Measurements from ENCODE around the gene SGIP1.
"Not testable (repeated sequence)": the region's sequence is repeated elsewhere in the genome, so short reads cannot be mapped to it uniquely, and the experiment has no call there.

Gene SGIP1

GRCh38 chr1:66775646-66776045, 241.7 kb downstream of the SGIP1 start:
- DNase-seq: no peak

DNA sequence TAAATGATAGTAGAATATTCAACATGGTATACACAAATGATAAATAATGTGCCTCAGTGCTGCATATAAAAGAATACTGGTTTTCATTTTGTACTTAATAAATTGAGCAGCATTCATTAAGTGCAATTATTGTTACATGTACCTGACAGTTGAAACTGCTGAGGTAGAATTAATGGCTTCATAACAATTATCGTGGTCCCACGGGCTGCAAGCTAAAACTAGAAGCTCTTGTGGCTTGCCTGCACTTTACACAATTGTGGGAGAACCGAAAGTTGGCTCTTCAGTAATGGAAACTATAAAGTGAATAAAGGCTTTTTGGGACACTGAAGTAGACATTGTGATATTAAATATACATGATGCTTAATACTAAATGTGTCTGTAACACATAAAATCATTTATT, 243.9 kb downstream of the SGIP1 start:
- DNase-seq: no peak

GRCh38 chr1:66778266-66778665, 244.3 kb downstream of the SGIP1 start:
- DNase-seq: no peak

DNA sequence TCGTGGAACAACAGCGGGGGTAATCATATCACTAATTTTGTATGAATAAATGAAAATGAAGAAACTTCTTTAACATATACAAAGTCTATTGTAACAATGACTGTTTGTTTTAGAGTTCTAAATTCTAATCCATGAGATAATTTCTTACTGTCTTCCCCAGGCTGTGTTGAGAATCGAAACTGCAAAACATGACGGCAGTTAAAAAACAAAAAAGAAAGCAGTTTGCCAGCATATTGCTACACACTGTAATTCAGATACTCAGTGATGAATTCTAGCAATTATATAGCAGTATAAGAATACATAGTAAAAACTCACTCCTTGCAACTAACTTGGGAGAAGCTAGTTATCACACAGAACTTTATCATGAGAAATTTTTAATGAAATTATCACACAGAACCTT, 245.0 kb downstream of the SGIP1 start:
- DNase-seq: no peak

GRCh38 chr1:66779475-66780078, 245.6 kb downstream of the SGIP1 start:
- DNase-seq: no peak

- DNase-seq: not testable (repeated sequence)
These were observed 251.8 kb downstream of the SGIP1 start for GRCh38 chr1:66785800-66786199.

- DNase-seq: no peak
These were observed 253.7 kb downstream of the SGIP1 start for GRCh38 chr1:66787641-66788040.

DNA sequence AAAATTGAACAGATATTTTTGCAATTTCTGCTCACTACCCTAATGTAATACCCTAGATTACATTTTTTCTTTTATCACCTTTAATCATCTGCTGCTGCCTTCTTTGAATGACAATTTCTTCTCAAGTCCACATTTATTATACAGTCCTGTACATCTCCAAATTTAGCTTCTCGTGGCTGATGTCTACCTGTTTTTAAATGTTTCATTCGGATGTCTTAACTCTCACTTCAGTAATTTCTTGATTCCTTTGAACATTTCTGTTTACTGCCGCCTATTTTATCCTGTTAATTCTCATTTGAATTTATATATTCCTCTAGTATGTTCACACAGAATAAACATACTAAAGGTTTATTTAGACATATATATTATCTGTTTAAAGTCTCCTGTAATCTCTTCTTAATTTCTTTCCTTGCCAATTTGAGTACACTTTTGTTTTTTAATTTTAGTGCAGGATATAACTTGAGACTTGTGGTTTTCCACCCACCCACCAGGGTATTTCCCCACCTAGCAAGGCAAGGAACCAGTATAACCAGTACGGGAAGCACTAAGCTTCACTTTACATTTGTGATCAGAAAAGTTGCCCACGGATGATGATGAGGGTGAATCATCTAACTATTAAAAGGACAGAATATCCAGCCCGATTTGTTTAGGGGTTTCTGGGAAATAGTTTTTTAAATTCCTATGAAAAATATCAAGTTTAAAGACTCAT, 254.4 kb downstream of the SGIP1 start:
- no peak for DNase-seq

GRCh38 chr1:66791621-66792610, 258.0 kb downstream of the SGIP1 start:
- no peak for DNase-seq

GRCh38 chr1:66795839-66796238, 261.9 kb downstream of the SGIP1 start:
- not testable (repeated sequence) for DNase-seq

All from NCI-H524 treated with DMSO at 0.1 percent for 48 hours (cell line).